HK-2 (cell line): ENCODE measurements around the gene NHERF1.

Experiments used
- DNase-seq: peaks from one replicate; pipeline ENCODE4 v3.0.0-alpha.2; 2018; ENCODE audit not compliant: unreplicated experiment

NHERF1 gene

GRCh38 chr17:74784125-74784810 lies 35.8 kb downstream of the NHERF1 start:
- DNase-seq = no peak

GRCh38 chr17:74785096-74785980 lies 36.9 kb downstream of the NHERF1 start:
- DNase-seq = no peak

GRCh38 chr17:74785981-74786360 lies 37.5 kb downstream of the NHERF1 start:
- DNase-seq = no peak

- DNase-seq = no peak
These were observed 38.1 kb downstream of the NHERF1 start for GRCh38 chr17:74786431-74787055.

GRCh38 chr17:74790161-74791058 lies 42.0 kb downstream of the NHERF1 start:
- DNase-seq = no peak

DNA sequence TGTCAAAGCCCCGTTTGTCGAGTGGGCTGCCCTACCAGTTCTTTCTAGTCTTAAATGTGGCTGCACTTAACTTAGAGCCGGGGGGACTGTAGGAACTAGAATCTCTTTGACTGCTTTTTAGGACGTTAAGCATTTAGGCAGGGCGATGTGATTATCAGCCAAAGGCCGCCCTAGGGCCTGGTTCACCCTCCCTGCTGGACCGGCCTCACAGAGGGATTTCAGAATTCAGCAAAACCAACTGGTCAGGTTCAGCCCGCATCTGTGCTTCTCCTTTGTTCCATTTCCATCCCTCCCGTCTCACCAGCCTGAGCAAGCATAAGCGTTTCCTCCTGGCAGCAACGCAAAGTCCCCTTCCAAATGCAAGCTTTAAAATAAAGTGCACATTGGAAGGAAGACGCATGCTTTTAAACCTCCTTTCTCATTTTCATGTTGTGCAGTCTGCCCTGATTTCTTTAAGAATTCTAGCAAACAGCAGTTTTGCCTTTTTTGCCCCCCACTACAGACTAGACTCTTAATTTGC lies 44.2 kb downstream of the NHERF1 start:
- no peak for DNase-seq

- DNase-seq = no peak
These were observed 47.0 kb downstream of the NHERF1 start for GRCh38 chr17:74795327-74796020.

DNA sequence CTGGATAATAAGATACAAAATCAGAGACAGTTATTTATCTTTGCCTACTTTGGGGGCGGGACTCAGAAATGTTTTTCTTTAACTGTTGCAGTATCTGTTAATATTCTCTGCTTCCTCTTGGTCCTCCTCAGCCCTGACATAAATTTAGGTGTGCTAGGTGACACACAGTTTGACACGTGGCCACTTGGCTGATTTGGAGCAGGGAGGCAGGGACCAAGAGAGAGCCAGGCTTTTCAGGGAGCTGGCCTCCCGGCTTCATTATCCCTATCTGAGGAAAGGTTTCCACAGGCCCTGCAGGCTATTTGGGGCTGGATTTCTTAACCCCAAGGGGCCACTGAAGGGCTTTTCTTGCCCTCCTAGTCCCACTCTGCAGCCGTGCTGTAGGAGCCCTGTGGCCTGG lies 47.8 kb downstream of the NHERF1 start:
- no peak for DNase-seq

DNA sequence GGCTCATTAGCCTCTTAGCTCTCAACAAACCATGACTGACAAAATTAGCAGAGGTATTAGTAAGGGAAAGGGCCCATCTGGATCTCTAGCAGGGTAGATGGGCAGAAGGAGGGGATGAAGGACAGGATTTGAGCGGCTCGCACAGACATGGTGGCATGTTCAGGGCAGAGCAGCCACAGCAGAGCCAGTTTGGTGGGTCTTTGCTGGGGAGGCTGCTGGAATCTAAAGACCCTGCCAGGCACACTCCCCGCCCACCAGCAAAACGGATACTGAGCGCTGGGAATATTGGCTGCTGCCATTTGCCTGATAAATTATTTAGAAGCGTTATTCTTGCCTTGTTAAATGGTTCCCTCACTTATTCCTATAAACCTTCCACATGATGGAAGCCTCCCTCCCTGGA lies 48.4 kb downstream of the NHERF1 start:
- DNase-seq = no peak

GRCh38 chr17:74797824-74798223 lies 49.4 kb downstream of the NHERF1 start:
- DNase-seq = no peak

DNA sequence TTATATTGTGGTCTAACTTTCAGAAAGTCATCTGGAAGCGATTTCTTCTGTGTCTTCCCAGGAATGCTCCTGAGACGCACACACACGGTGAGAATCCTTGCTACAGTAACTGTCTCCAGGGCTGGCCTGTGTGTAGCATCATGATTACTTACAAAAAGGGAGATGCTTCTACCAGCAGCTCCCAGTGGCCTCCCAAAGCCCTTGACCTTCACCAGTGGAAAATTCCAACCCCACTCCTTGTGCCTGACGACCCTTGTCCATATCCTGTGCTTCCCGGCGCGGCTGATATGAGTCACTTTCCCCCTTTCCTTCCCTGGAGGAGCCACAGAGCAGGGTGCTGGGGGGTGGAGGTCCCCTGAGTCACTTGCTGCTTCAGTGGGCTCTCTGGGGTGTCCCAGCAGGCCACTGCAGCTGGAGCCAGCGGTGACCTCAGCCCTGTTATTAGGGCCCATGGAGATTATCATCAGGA lies 49.8 kb downstream of the NHERF1 start:
- DNase-seq = peak; percentile 72

DNA sequence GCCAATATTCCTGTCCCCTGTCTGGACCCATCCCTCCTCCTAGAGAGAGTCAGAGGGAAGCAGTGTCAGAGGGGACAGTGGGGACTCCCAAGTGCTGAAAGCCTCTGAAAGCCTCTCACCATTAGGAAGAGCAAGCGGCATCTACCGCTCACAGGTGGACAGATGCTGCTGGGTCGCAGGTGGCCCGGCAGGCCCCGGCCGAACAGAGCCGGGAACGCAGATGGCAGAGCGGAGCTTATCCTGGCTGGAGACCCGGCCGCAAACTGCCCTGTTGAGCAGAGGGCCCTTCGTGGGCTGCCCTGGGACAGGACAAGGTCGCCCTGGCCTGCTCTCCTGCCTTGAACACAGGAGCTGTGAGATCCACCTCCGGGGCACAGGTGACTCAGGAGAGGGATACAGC lies 50.7 kb downstream of the NHERF1 start:
- no peak for DNase-seq

DNA sequence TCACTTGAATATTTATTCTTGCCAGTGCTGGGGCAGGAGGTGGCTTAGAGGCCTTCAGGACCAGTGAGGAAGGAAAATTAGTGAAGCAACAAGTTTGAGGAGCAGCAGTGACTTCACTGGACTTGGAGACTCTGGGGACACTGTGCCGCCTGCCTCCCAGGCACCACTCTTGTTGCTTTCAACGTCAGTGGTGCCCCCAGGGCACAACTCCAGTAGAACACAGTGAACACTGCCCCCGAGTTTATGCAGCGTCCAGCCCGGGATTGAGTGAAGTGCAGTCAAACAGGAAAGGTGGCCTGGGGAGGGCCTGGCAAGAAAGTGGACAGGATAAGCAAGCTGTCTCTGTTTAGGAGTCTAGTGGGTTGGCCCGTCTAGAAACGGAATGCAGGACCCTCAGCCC lies 52.1 kb downstream of the NHERF1 start:
- DNase-seq = no peak

- DNase-seq = no peak
These were observed 53.5 kb downstream of the NHERF1 start for GRCh38 chr17:74801896-74802295.

DNA sequence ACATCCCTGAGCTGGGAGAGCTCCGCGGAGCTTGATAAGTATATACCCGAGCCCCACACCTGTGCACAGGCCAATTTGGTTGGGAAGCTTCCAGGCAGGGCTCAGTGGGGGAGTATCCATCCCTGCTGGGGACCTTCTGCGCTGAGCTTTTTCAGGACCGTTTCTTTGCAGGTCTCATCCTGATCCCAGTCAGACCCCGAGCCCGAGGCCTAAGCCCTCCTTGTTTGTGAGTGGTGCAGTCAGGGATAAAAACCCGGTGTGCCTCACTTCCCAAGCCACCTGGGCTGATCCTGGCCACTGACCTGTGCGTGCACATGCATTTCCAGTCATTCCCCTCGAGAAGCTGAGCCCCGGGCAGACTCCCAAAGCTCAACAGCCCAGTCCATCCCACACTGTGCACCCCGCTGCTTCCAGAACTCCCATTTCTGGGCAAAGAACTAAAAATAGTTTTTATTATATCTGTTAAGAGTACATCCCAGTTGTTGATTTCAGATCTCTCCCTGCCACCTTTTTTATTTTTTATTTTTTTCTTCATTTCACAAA lies 55.0 kb downstream of the NHERF1 start:
- no peak for DNase-seq

DNA sequence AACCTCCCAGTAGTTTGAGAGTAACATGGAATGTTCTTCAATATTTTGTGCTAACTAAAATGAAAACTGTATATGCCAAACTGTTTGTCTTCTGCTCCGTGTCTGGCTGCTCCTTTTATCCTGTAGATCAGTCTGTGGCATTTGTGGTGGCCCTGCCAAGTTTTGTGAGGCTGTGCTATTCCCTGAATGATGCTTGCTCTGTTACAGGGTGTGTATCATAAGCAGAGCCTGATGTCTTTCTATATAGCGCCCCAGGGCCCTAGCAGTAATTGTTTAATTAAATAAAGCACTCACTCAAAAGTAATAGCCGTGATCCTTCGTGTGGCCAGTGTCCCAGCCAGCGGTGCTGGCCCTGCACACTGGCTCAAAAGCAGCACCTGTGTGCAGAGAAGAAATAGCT lies 55.5 kb downstream of the NHERF1 start:
- DNase-seq = no peak

DNA sequence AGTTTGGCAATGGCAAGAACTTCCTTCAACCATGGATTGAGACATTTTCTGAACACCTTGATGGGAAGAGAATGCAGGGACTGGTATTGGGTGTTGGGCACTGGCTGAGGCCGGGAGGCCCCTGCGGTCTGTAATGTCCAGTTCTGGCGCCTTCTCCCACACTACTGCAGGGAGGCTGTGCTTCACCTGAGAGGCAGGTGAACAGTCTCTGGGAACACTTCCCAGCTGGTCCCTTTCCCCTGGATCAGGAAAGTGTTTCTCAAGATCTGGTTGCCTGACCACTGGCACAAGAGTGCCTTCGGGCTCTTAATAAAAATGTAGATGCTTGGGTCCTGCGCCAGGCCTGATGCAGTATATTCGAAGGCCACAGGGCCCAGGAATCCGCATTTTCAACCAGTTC lies 56.3 kb downstream of the NHERF1 start:
- no peak for DNase-seq

- no peak for DNase-seq
These were observed 57.2 kb downstream of the NHERF1 start for GRCh38 chr17:74805591-74805991.

DNA sequence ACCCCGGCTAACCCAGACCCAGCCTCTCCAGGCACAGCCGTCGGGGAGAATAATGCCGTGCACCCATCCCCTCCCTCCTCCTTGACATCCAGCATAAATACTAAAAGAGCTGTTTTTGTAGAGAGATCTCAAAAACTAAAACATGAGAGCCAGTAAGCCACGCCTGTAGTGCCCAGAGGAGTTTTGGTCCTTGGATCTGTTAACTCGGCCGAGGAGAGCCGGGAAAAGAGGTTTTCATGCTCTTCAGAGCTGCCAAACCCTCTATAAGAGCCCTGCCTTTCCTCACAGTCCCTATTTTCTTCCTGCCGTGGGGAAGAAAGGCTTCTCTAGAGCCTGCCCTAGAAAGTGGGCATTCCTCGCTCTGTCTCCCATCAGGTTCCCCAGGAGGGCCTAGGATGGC lies 57.9 kb downstream of the NHERF1 start:
- no peak for DNase-seq

GRCh38 chr17:74807441-74807840 lies 59.0 kb downstream of the NHERF1 start:
- DNase-seq = no peak

GRCh38 chr17:74807925-74808324 lies 59.5 kb downstream of the NHERF1 start:
- no peak for DNase-seq
